Measurements from ENCODE around the gene TMEM44.

The TMEM44 gene

GRCh38 chr3:194572944-194573491, 60.2 kb downstream of the TMEM44 start:
- no CpG with 5 or more reads among the region's 16 CpGs for WGBS, 2 donors (ENCODE audit: extremely low coverage in 2 of 2, insufficient read length in 2 of 2, insufficient replicate concordance in 1 of 2)

DNA sequence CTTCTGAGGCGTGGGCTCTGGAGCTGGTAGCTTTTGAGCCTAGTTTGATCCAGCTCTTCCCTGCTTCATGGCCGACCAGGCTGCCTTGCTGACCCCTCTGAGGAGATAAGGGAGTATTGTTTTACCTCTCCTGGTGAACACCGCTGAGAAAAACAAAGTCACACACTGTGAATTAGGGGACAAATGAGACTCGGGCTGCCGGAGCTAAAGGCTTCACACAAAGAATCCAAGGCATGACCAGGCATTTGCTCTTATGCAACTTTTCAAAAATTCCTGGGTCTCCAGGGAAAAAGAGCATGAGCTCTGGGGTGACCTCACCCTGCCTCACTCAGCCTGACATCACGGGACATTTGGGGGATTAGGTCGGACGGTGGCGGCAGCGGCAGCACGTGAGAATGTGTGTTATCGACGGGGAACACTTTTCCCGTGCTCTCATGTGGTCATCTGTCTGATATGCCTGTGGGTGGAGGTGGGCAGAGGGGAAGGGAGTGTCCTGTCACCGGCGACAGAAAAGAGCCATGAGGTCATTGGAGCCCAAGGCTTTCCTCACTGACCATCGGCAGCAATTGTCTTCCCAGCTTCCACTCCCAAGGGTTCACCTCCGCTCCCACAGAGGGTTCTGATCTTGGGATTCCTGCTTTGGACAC, 61.0 kb downstream of the TMEM44 start:
- Histone ChIP-seq H3K4me1 (ENCODE audit: control insufficient read depth in 2 of 2, insufficient read depth in 1 of 2, low read depth in 1 of 2, low read length in 2 of 2) (peaks cover 4 to 11% of the 10 kb centered on the region in 2 donors), H4K8ac (ENCODE audit: low read depth, low read length) (no peak overlapping the region), H3K27me3 (ENCODE audit: control insufficient read depth in 3 of 3, insufficient read depth in 3 of 3, low read depth in 1 of 3, low read length in 3 of 3) (no peaks in the 10 kb centered on the region), H2AK5ac (ENCODE audit: low read depth, low read length) (no peak overlapping the region), H3K9me3 (replicated peaks in 1 of 2; ENCODE audit: control insufficient read depth in 2 of 2, insufficient read depth in 1 of 2, low read depth in 1 of 2, low read length in 2 of 2) (no peaks in the 10 kb centered on the region), H3K14ac (ENCODE audit: low read length) (no peak overlapping the region), H2BK5ac (ENCODE audit: low read length) (peak overlapping the region; percentile 25), H3K9ac (ENCODE audit: low read depth, low read length, poor library complexity) (no peak overlapping the region), H3K4ac (ENCODE audit: low read length) (no peak overlapping the region), H3K4me3 (ENCODE audit: low read length in 2 of 2) (no peak overlapping the region), H3K79me1 (ENCODE audit: low read depth, low read length) (no peaks in the 10 kb centered on the region), H4K91ac (ENCODE audit: low read depth, low read length, poor library complexity) (no peak overlapping the region), H3K23ac (ENCODE audit: low read depth, low read length, poor library complexity) (no peak overlapping the region), H3K4me2 (ENCODE audit: insufficient read depth, low read length, poor library complexity, severe bottlenecking) (no peak overlapping the region), H3K18ac (ENCODE audit: low read length) (peak overlapping the region; percentile 15), H2BK15ac (ENCODE audit: low read length) (no peak overlapping the region), H3K36me3 (replicated peaks in 1 of 2; ENCODE audit: control insufficient read depth in 2 of 2, insufficient read depth in 2 of 2, low read length in 2 of 2) (no peaks in the 10 kb centered on the region), H2AFZ (ENCODE audit: low read length) (peak overlapping the region; percentile 69), H2BK12ac (ENCODE audit: low read length) (no peak overlapping the region), H3K27ac (replicated peaks; ENCODE audit: low read length) (peak overlapping the region; percentile 32), H2BK120ac (ENCODE audit: low read depth, low read length) (no peak overlapping the region)
- DNase-seq (ENCODE audit: low spot score), result no peak
- no CpG with 5 or more reads among the region's 18 CpGs for WGBS, 2 donors (ENCODE audit: extremely low coverage in 2 of 2, insufficient read length in 2 of 2, insufficient replicate concordance in 1 of 2)

More at GRCh38 chr3:194572944-194573491, 60.2 kb downstream of the TMEM44 start:
- no peaks in the 10 kb centered on the region for H3K27me3 ChIP-seq (ENCODE audit: control insufficient read depth in 3 of 3, insufficient read depth in 3 of 3, low read depth in 1 of 3, low read length in 3 of 3)
- H2BK12ac ChIP-seq (ENCODE audit: low read length), result no peak overlapping the region
- no peak overlapping the region for H3K4me2 ChIP-seq (ENCODE audit: insufficient read depth, low read length, poor library complexity, severe bottlenecking)
- H3K4ac ChIP-seq (ENCODE audit: low read length), result no peak overlapping the region
- H2AK5ac ChIP-seq (ENCODE audit: low read depth, low read length), result no peak overlapping the region
- no peak overlapping the region for H2AFZ ChIP-seq (ENCODE audit: low read length)
- H3K14ac ChIP-seq (ENCODE audit: low read length), result no peak overlapping the region
- H3K27ac ChIP-seq (replicated peaks; ENCODE audit: low read length), result no peak overlapping the region
- no peak overlapping the region for H3K4me3 ChIP-seq (ENCODE audit: low read length in 2 of 2)
- H3K18ac ChIP-seq (ENCODE audit: low read length), result peak overlapping the region; percentile 49
- H3K36me3 ChIP-seq (replicated peaks in 1 of 2; ENCODE audit: control insufficient read depth in 2 of 2, insufficient read depth in 2 of 2, low read length in 2 of 2), result no peaks in the 10 kb centered on the region
- H4K8ac ChIP-seq (ENCODE audit: low read depth, low read length), result no peak overlapping the region
- H4K91ac ChIP-seq (ENCODE audit: low read depth, low read length, poor library complexity), result no peak overlapping the region
- H2BK120ac ChIP-seq (ENCODE audit: low read depth, low read length), result no peak overlapping the region
- H3K9ac ChIP-seq (ENCODE audit: low read depth, low read length, poor library complexity), result no peak overlapping the region
- H3K23ac ChIP-seq (ENCODE audit: low read depth, low read length, poor library complexity), result peak overlapping the region; percentile 31
- H2BK5ac ChIP-seq (ENCODE audit: low read length), result peak overlapping the region; percentile 25
- peaks cover 4 to 11% of the 10 kb centered on the region in 2 donors for H3K4me1 ChIP-seq (ENCODE audit: control insufficient read depth in 2 of 2, insufficient read depth in 1 of 2, low read depth in 1 of 2, low read length in 2 of 2)
- peak overlapping the region; percentile 12 for H2BK15ac ChIP-seq (ENCODE audit: low read length)
- no peak for DNase-seq (ENCODE audit: low spot score)
- no peaks in the 10 kb centered on the region for H3K9me3 ChIP-seq (replicated peaks in 1 of 2; ENCODE audit: control insufficient read depth in 2 of 2, insufficient read depth in 1 of 2, low read depth in 1 of 2, low read length in 2 of 2)
- H3K79me1 ChIP-seq (ENCODE audit: low read depth, low read length), result no peaks in the 10 kb centered on the region

DNA sequence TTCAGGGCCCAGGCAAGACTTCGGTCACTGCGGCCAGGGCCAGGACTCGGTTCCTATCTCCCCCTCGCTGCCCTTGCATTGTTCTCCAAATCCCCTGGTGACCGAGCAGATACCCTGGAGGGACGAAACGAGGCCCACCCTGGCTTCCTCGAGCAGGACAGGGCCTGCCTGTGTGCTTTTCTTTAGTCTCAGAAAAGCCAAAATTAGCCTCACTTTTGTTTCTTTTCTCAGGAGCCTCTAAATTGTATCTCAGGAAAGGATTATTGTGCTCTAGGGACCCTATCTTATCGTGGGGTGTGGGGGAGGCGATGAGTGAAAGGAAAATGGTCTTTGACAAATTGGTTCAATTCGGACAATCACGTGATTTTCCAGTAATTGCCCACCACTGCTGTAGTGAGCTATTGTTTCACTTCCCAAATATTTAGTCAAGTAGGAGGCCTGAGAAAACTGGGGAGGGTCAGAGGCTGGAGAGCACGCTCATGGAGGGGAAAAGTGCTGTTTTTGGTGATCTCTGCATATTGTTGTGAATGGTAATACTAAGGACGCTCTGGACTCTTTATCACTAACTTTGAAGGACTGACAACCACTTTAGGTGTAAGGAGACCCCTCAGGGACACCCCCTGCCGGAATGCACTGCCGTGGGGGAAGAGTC, 61.6 kb downstream of the TMEM44 start:
- H2BK120ac ChIP-seq (ENCODE audit: low read depth, low read length), result no peak overlapping the region
- no CpG with 5 or more reads among the region's 16 CpGs for WGBS, 2 donors (ENCODE audit: extremely low coverage in 2 of 2, insufficient read length in 2 of 2, insufficient replicate concordance in 1 of 2)
- H3K9ac ChIP-seq (ENCODE audit: low read depth, low read length, poor library complexity), result no peak overlapping the region
- H2BK5ac ChIP-seq (ENCODE audit: low read length), result no peak overlapping the region
- no peaks in the 10 kb centered on the region for H3K27me3 ChIP-seq (ENCODE audit: control insufficient read depth in 3 of 3, insufficient read depth in 3 of 3, low read depth in 1 of 3, low read length in 3 of 3)
- no peak overlapping the region for H3K4me3 ChIP-seq (ENCODE audit: low read length in 2 of 2)
- H4K91ac ChIP-seq (ENCODE audit: low read depth, low read length, poor library complexity), result no peak overlapping the region
- no peak overlapping the region for H3K4ac ChIP-seq (ENCODE audit: low read length)
- H3K36me3 ChIP-seq (replicated peaks in 1 of 2; ENCODE audit: control insufficient read depth in 2 of 2, insufficient read depth in 2 of 2, low read length in 2 of 2), result no peaks in the 10 kb centered on the region
- H2AFZ ChIP-seq (ENCODE audit: low read length), result peak overlapping the region; percentile 69
- H3K4me2 ChIP-seq (ENCODE audit: insufficient read depth, low read length, poor library complexity, severe bottlenecking), result no peak overlapping the region
- no peak overlapping the region for H3K23ac ChIP-seq (ENCODE audit: low read depth, low read length, poor library complexity)
- no peak overlapping the region for H2AK5ac ChIP-seq (ENCODE audit: low read depth, low read length)
- no peak overlapping the region for H3K18ac ChIP-seq (ENCODE audit: low read length)
- no peak overlapping the region for H3K14ac ChIP-seq (ENCODE audit: low read length)
- H2BK12ac ChIP-seq (ENCODE audit: low read length), result no peak overlapping the region
- H3K79me1 ChIP-seq (ENCODE audit: low read depth, low read length), result no peaks in the 10 kb centered on the region
- H4K8ac ChIP-seq (ENCODE audit: low read depth, low read length), result no peak overlapping the region
- peaks cover 4 to 11% of the 10 kb centered on the region in 2 donors for H3K4me1 ChIP-seq (ENCODE audit: control insufficient read depth in 2 of 2, insufficient read depth in 1 of 2, low read depth in 1 of 2, low read length in 2 of 2)
- peak overlapping the region; percentile 32 for H3K27ac ChIP-seq (replicated peaks; ENCODE audit: low read length)
- no peak for DNase-seq (ENCODE audit: low spot score)
- H2BK15ac ChIP-seq (ENCODE audit: low read length), result no peak overlapping the region
- H3K9me3 ChIP-seq (replicated peaks in 1 of 2; ENCODE audit: control insufficient read depth in 2 of 2, insufficient read depth in 1 of 2, low read depth in 1 of 2, low read length in 2 of 2), result no peaks in the 10 kb centered on the region

DNA sequence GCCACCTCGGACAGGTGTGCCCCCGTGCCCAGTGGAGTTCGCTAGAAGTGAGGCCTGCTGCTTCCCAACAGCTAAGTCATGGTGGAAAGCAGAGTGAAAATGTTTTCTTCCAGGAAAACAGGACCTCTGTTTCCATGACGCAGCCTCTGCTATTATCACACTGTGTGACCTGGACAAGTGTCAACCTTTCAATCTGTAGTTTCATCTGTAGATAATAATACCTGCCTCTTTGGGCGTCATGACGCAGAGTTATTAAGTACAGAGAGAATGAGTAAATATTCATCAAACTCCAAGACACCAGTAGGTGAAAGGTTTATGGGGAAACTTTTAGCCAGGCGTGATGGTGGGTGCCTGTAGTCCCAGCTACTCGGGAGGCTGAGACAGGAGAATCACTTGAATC, 62.3 kb downstream of the TMEM44 start:
- H3K9me3 ChIP-seq (replicated peaks in 1 of 2; ENCODE audit: control insufficient read depth in 2 of 2, insufficient read depth in 1 of 2, low read depth in 1 of 2, low read length in 2 of 2), result no peaks in the 10 kb centered on the region
- no peak overlapping the region for H3K4ac ChIP-seq (ENCODE audit: low read length)
- H2AFZ ChIP-seq (ENCODE audit: low read length), result peak overlapping the region; percentile 72
- peaks cover 4 to 11% of the 10 kb centered on the region in 2 donors for H3K4me1 ChIP-seq (ENCODE audit: control insufficient read depth in 2 of 2, insufficient read depth in 1 of 2, low read depth in 1 of 2, low read length in 2 of 2)
- H3K14ac ChIP-seq (ENCODE audit: low read length), result no peak overlapping the region
- H2BK120ac ChIP-seq (ENCODE audit: low read depth, low read length), result no peak overlapping the region
- no peaks in the 10 kb centered on the region for H3K36me3 ChIP-seq (replicated peaks in 1 of 2; ENCODE audit: control insufficient read depth in 2 of 2, insufficient read depth in 2 of 2, low read length in 2 of 2)
- no peak overlapping the region for H4K91ac ChIP-seq (ENCODE audit: low read depth, low read length, poor library complexity)
- no peak overlapping the region for H2BK12ac ChIP-seq (ENCODE audit: low read length)
- no CpG with 5 or more reads among the region's 8 CpGs for WGBS, 2 donors (ENCODE audit: extremely low coverage in 2 of 2, insufficient read length in 2 of 2, insufficient replicate concordance in 1 of 2)
- H3K9ac ChIP-seq (ENCODE audit: low read depth, low read length, poor library complexity), result no peak overlapping the region
- no peak overlapping the region for H2BK5ac ChIP-seq (ENCODE audit: low read length)
- no peak overlapping the region for H2BK15ac ChIP-seq (ENCODE audit: low read length)
- no peak overlapping the region for H4K8ac ChIP-seq (ENCODE audit: low read depth, low read length)
- H3K18ac ChIP-seq (ENCODE audit: low read length), result peak overlapping the region; percentile 3
- no peak overlapping the region for H3K4me2 ChIP-seq (ENCODE audit: insufficient read depth, low read length, poor library complexity, severe bottlenecking)
- no peaks in the 10 kb centered on the region for H3K79me1 ChIP-seq (ENCODE audit: low read depth, low read length)
- H3K27me3 ChIP-seq (ENCODE audit: control insufficient read depth in 3 of 3, insufficient read depth in 3 of 3, low read depth in 1 of 3, low read length in 3 of 3), result peaks cover 0 to 6% (median 0%) of the 10 kb centered on the region in 3 experiments
- no peak for DNase-seq (ENCODE audit: low spot score)
- H2AK5ac ChIP-seq (ENCODE audit: low read depth, low read length), result peak overlapping the region; percentile 3
- H3K27ac ChIP-seq (replicated peaks; ENCODE audit: low read length), result no peak overlapping the region
- H3K23ac ChIP-seq (ENCODE audit: low read depth, low read length, poor library complexity), result no peak overlapping the region
- no peak overlapping the region for H3K4me3 ChIP-seq (ENCODE audit: low read length in 2 of 2)

Measured in neuronal stem cell (in vitro differentiated cells).